Activated CD8-positive, alpha-beta T cell treated with anti-CD3 and anti-CD28 coated beads, Interleukin-2, amount 10 ng/mL, durations not matched to agents 7 days and 5 days (primary cell): Measurements from ENCODE around the gene PPP2R5B. TPM values are rescaled to one million over a fixed set of nuclear protein-coding genes. Genes with fewer than 3 reads are reported as not detected.

ENCODE experiments used
- ATAC-seq: fragments of 150-1000 bp; cut with Tn5 transposase; one replicate; pipeline ENCODE4 v1.10.0; 2021; ENCODE audit warnings: moderate library complexity
- CTCF ChIA-PET: fragments of 350-600 bp; sonication (Branson Sonifier 250); formaldehyde crosslinking; loops from one replicate; lab custom pipeline; 2021; ENCODE audit warnings: antibody characterized with exemption; lab: Charles Lee
- POLR2A ChIA-PET: fragments of 350-600 bp; sonication (Branson Sonifier 250); formaldehyde crosslinking; loops from one replicate; lab custom pipeline; 2021; ENCODE audit warnings: antibody characterized with exemption; lab: Charles Lee
- DNase-seq: peaks from one replicate; pipeline ENCODE4 v3.0.0-alpha.2; 2020
- H3K27ac Mint-ChIP-seq: one replicate; pipeline ENCODE4 v1.8.0; 2021; ENCODE audit warnings: mild to moderate bottlenecking, mixed read lengths
- H3K27me3 Mint-ChIP-seq: one replicate; pipeline ENCODE4 v1.8.0; 2021; ENCODE audit warnings: low read depth, mixed read lengths
- H3K36me3 Mint-ChIP-seq: one replicate; pipeline ENCODE4 v1.8.0; 2021; ENCODE audit warnings: low read depth, mixed read lengths
- H3K4me1 Mint-ChIP-seq: one replicate; pipeline ENCODE4 v1.8.0; 2021; ENCODE audit warnings: low read depth, mixed read lengths
- H3K4me3 Mint-ChIP-seq: one replicate; pipeline ENCODE4 v1.8.0; 2021; ENCODE audit warnings: mild to moderate bottlenecking, mixed read lengths
- H3K9me3 Mint-ChIP-seq: one replicate; pipeline ENCODE4 v1.8.0; 2022; ENCODE audit warnings: mixed read lengths; ENCODE audit not compliant: insufficient read depth
- total RNA-seq, 2 experiments: library from RNA; stranded (reverse); gene quantifications; one replicate each; pipeline ENCODE4 v1.2.3, GENCODE V29; 2021

Gene PPP2R5B
- total RNA-seq, 2 experiments from 2014 or later, result 13.7 to 14.0 TPM

DNA sequence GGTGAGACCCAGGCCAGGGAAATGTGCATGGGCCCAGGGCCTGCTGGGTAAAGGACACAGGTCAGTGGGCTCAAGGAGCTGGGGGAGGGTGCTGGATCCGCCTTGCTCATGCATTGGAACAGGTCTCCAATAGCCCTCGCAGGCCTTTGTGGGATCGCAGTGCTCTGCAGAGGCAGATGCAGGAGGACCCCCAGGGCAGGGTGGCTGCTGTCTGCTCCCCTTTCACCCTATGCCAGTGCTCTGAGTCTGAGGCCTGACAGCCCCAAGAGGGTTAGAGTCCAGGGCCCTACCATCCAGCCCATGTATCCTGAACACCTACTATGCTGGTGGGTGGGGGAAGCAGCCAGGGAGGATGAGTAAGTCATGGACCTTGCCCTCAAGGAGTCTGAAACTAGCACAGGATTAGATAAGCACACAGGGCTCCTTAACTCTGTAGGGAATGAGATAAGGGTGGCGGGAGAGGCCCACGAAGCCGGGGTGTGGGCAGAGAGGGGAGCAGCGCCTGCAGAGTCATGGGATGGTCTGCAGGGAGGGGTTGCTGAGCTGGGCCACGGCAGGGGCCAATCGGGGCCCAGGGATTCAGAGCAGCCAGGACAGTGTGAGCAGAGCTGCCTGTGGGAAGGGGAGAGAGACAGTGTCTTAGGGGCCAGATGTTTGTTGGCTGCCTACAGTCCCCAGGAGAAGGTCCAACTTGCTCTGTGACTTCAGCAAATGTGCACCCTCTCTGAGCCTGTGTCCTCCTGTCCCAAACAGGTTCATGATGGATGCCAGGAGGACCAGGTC lies 35.6 kb upstream of the PPP2R5B start:
- no peaks in the 10 kb centered on the region for H3K36me3 Mint-ChIP-seq
- ChIA-PET CTCF (interaction anchor here (0.6 to 15.3 kb wide), 5 partner anchors 12 to 1983 kb away, joined by 3 to 491 read pairs (median 75); partner anchors contain the start of genes CDC42BPG and EHD1), POLR2A (interaction anchor here (1.1 to 1.3 kb wide), 2 partner anchors 12 to 38 kb away, joined by 3 to 4 read pairs; no protein-coding TSS in a partner anchor)
- ATAC-seq (no peak), DNase-seq (no peak)
- no peak overlapping the region for H3K4me3 Mint-ChIP-seq
- no peaks in the 10 kb centered on the region for H3K27me3 Mint-ChIP-seq
- no peak overlapping the region for H3K27ac Mint-ChIP-seq
- peaks cover 33% of the 10 kb centered on the region for H3K4me1 Mint-ChIP-seq
- H3K9me3 Mint-ChIP-seq, result no peaks in the 10 kb centered on the region

DNA sequence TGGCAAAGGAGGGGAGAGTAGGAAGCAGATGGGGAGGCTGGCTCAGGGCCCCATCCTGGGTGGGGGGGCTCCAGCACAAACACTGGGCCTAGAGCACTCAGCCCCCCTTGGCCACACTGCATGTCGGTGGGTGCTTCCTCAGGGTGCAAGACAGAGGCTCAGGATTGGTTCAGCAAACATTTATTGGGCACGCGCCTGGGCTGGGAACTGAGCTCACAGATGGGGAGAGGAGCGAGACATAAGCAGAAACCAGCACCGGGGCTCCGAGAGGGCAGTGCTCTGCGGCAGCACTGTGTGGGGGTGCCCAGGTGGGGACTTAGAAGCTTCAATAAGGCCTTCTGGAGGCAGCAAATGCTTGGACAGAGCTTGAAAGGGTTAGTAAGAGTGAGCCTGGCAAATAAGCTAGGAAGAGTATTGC lies 34.0 kb upstream of the PPP2R5B start:
- ChIA-PET CTCF (interaction anchor here (0.6 to 15.3 kb wide), 5 partner anchors 8 to 116 kb away, joined by 3 to 491 read pairs (median 75); partner anchors contain the start of genes CDC42BPG and EHD1), POLR2A (interaction anchor here (0.6 to 1.3 kb wide), 3 partner anchors 12 to 38 kb away, joined by 3 to 4 read pairs (median 4); partner anchors contain the start of genes EHD1 and PPP2R5B)
- Mint-ChIP-seq H3K36me3 (peaks cover 2% of the 10 kb centered on the region), H3K27ac (no peak overlapping the region), H3K27me3 (no peaks in the 10 kb centered on the region), H3K9me3 (no peaks in the 10 kb centered on the region), H3K4me1 (peaks cover 25% of the 10 kb centered on the region), H3K4me3 (no peak overlapping the region)
- ATAC-seq (no peak), DNase-seq (no peak)

DNA sequence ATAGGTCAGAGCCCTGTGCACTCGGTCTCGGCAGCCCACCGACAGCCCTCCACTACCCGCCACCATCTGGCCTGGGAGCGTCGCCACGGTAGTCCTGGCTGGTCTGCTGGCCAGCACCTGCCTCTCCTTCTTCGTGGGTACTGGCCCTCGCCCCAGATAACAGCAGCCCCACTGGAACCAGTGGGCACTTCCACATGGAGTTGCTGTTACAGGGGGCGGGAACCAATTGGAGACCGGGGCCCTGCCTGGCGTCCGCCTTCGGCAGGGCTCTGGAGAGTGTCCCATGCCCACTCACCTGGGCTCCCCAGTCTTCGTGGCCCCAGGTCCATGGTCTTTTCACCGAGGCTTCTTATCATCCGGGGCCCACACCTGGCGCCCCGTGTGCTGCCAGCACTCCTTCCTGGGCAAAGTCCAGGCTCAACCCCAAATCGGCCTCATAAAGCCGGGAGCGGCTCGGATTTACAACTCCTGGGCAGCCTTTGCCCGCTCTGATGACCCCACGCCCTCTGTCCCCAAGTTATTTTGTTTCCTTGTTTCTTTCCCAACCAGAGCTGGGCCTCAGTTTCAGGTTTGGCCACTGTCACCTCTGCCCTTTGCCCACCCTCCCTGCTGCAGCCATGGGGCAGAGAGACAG lies 33.2 kb upstream of the PPP2R5B start:
- ATAC-seq, result no peak
- Mint-ChIP-seq H3K4me1 (peaks cover 18% of the 10 kb centered on the region), H3K4me3 (no peak overlapping the region), H3K27ac (no peak overlapping the region), H3K36me3 (peaks cover 2% of the 10 kb centered on the region), H3K27me3 (no peaks in the 10 kb centered on the region), H3K9me3 (no peaks in the 10 kb centered on the region)
- no peak for DNase-seq
- ChIA-PET CTCF (interaction anchor here (6.5 to 15.3 kb wide), 3 partner anchors 15 to 39 kb away, joined by 75 to 491 read pairs (median 127); partner anchors contain the start of genes CDC42BPG and EHD1), POLR2A (interaction anchor here (1.1 to 4.4 kb wide), 3 partner anchors 13 to 43 kb away, joined by 3 to 27 read pairs (median 4); partner anchors contain the start of genes EHD1 and PPP2R5B)

DNA sequence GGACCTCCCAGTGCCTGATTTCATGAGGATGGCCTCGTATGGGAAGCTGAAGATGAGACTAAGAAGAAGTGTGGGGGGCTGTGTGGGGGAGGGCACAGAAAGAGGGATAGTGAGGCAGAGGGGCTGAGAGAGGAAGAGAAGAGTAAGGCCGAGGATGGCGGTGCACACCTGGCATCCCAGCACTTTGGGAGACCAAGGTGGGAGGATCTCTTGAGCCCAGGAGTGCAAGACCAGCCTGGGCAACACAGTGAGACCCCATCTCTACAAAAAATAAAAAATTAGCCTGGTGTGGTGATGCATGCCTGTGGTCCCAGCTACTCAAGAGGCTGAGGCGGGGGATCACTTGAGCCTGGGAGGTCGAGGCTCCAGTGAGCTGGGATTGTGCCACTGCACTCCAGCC lies 32.6 kb upstream of the PPP2R5B start:
- peaks cover 18% of the 10 kb centered on the region for H3K4me1 Mint-ChIP-seq
- ATAC-seq, result no peak
- H3K36me3 Mint-ChIP-seq, result peaks cover 2% of the 10 kb centered on the region
- no peak for DNase-seq
- H3K4me3 Mint-ChIP-seq, result no peak overlapping the region
- ChIA-PET CTCF (interaction anchor here (6.5 to 15.3 kb wide), 3 partner anchors 15 to 39 kb away, joined by 75 to 491 read pairs (median 127); partner anchors contain the start of genes CDC42BPG and EHD1), POLR2A (interaction anchor here (4.4 kb wide), 1 partner anchor 44 kb away, joined by 27 read pairs; no protein-coding TSS in a partner anchor)
- no peaks in the 10 kb centered on the region for H3K9me3 Mint-ChIP-seq
- peak overlapping the region; percentile 5 for H3K27ac Mint-ChIP-seq
- no peaks in the 10 kb centered on the region for H3K27me3 Mint-ChIP-seq

DNA sequence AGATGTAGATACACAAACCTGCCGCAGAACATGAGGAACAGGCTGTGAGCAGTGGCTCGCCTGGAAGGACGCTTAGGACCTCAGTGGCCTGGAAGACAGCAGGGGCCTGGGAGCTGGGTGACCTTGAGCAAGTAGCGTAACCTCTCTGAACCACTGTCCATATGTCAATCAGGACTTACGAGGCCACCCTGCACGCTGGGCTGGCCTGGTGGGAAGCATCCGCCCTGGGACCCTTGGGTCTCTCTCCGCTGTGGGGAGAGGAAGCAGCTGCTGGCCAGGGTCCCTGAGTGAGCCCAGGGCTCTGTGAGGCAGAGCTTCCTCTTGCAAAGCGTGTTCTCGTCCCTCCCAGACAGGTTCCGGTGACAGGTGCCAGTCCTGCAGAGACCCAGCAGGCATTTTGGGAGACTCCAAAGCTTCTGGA lies 32.1 kb upstream of the PPP2R5B start:
- no peak overlapping the region for H3K4me3 Mint-ChIP-seq
- H3K4me1 Mint-ChIP-seq, result peaks cover 15% of the 10 kb centered on the region
- CTCF ChIA-PET, result interaction anchor here (6.5 to 15.3 kb wide), 3 partner anchors 16 to 40 kb away, joined by 75 to 491 read pairs (median 127); partner anchors contain the start of genes CDC42BPG and EHD1
- DNase-seq (no peak), ATAC-seq (no peak)
- H3K36me3 Mint-ChIP-seq, result peaks cover 2% of the 10 kb centered on the region
- H3K9me3 Mint-ChIP-seq, result no peaks in the 10 kb centered on the region
- H3K27me3 Mint-ChIP-seq, result no peaks in the 10 kb centered on the region
- H3K27ac Mint-ChIP-seq, result peak overlapping the region; percentile 5
- POLR2A ChIA-PET, result interaction anchor here (4.4 kb wide), 1 partner anchor 44 kb away, joined by 27 read pairs; no protein-coding TSS in a partner anchor

DNA sequence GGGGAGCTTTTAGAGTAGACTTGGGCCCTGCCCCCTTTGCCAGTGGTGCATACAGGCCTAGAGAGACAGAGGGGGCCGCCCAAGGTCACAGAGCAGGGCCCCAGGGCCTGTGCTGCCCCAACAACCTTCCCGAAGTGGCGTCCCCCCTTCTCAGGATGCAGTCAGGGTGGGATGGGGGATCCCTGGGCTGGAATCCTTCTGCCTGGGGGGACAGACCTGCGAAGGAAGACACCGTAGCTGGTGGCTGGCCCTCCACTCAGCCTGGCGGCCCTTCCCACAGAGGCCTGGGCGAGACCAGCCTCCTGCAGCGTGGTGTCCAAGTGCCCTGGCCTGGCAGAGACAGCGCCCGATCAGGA lies 31.7 kb upstream of the PPP2R5B start:
- H3K27ac Mint-ChIP-seq, result no peak overlapping the region
- POLR2A ChIA-PET, result interaction anchor here (4.4 kb wide), 1 partner anchor 45 kb away, joined by 27 read pairs; no protein-coding TSS in a partner anchor
- no peak for DNase-seq
- no peaks in the 10 kb centered on the region for H3K27me3 Mint-ChIP-seq
- peaks cover 2% of the 10 kb centered on the region for H3K36me3 Mint-ChIP-seq
- H3K4me1 Mint-ChIP-seq, result peaks cover 13% of the 10 kb centered on the region
- H3K4me3 Mint-ChIP-seq, result no peak overlapping the region
- CTCF ChIA-PET, result interaction anchor here (6.5 to 15.3 kb wide), 3 partner anchors 16 to 40 kb away, joined by 75 to 491 read pairs (median 127); partner anchors contain the start of genes CDC42BPG and EHD1
- no peaks in the 10 kb centered on the region for H3K9me3 Mint-ChIP-seq
- no peak for ATAC-seq

DNA sequence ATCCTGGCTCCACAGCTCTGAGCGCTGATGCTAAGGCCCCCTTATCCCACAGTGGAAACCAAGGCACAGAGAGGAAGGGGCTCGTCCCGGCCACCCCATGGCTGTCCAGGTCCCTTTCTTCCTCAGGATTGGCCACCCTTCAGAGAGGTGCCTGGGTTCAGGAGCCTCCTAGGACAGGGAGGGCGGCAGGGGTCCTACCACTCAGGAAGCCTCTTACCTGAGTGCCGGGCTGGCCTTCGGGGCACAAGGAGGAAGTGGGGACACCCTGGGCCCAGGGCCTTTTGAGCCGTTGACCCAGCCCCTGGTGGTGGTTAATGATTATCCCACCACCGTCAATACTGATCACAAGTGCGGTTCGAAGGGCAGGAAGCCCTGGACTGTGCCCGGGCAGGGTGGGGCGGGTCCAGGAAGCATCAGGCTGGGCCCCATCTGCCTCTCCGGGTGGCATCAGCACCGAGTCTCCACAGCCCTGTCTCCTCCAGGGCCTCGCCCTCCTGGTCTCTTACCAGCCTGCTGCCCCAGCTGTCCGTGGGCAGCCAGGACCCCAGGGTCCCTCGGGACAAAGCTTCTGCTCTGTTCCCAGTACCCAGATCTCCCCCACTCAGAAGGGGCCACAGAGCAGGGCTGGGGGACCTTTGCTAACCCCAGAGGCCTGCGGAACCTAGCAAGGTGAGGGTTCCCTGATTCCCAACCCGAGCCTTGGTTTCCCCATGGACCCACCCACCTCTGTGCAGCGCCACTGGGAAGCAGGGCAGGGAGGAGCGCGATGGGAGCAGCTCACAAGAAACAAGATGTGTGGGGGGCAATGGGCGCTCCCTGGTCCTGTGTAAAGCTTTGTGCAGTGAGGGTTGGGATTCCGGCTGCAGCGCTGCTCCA lies 31.1 kb upstream of the PPP2R5B start:
- H3K27me3 Mint-ChIP-seq, result no peaks in the 10 kb centered on the region
- no peak overlapping the region for H3K4me3 Mint-ChIP-seq
- H3K36me3 Mint-ChIP-seq, result peaks cover 4% of the 10 kb centered on the region
- ATAC-seq (no peak), DNase-seq (no peak)
- no peak overlapping the region for H3K27ac Mint-ChIP-seq
- peaks cover 7% of the 10 kb centered on the region for H3K4me1 Mint-ChIP-seq
- POLR2A ChIA-PET, result interaction anchor here (0.8 to 4.4 kb wide), 3 partner anchors 30 to 45 kb away, joined by 3 to 27 read pairs (median 3); no protein-coding TSS in a partner anchor
- H3K9me3 Mint-ChIP-seq, result no peaks in the 10 kb centered on the region
- CTCF ChIA-PET, result interaction anchor here (0.9 to 15.3 kb wide), 8 partner anchors 8 to 95 kb away, joined by 3 to 491 read pairs (median 4); partner anchors contain the start of genes CDC42BPG and EHD1

DNA sequence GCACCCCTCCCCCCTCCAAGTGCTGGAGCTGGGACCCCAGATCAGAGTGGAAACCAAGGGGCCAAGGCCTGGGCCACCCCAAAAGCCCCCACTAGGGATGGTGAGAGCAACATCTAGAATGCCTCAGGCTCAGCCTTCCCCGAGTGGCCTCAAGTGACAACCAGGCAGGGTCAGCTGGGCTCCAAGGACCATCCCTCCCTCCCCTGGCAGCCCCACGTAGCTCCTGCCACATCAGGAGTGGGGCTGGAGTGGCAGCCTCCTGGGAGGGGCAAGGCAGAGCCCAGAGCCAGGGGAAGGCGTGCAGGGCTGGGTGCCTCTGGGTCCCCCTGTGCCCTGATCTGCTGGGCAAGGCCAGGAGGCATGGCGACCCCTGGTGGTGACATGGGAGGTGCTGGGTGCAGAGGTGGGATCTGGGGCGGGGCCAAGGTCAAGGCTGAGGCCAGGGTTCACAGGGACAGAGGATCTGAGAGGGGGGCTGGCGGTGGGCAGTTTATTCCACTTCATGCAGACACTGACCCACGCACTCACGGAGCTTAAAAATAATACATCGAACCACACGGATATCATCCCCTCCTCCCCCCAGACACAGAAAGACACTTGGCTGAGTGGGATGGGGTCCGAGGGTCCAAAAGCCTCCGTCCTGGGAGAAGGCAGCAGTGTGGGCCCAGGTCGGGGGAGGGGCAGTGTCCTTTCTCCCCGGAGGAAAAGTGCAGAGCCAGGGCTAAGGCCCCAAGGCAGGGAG lies 30.2 kb upstream of the PPP2R5B start:
- H3K27me3 Mint-ChIP-seq, result no peaks in the 10 kb centered on the region

DNA sequence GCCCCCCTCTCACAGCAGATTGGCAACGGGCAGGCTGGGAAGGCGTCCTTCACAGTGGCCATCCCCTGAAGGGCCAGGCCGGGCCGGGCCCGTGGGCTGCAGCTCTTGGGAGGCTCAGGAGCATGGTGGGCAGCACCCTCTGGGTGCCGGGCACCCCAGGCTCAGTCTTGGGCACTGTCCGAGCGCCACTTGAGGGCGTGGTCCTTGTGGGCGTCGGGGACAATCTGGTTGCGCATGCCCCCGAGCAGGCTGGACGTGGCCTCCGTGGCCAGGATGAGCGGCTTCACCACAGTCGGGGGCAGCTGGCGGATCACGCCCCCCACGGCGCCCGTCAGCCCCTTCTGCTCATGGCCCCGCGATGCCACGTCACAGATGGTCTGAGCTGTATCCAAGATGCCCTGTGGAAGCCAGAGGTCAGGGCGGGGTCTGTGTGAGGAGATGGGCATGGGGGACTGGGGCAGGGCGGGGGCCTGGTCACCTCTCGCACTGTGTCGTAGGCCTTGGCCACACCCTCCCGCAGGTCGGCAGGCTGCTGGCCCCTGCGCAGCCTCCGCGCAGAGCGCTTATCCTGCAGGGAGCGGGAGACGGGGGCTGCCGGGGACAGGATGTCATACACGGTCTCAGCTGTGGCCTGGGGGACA lies 29.6 kb upstream of the PPP2R5B start:
- Mint-ChIP-seq H3K27ac (no peak overlapping the region), H3K9me3 (no peaks in the 10 kb centered on the region), H3K4me3 (no peak overlapping the region), H3K36me3 (peaks cover 10% of the 10 kb centered on the region), H3K27me3 (no peaks in the 10 kb centered on the region), H3K4me1 (peaks cover 6% of the 10 kb centered on the region)
- no peak for DNase-seq
- ChIA-PET CTCF (interaction anchor here (0.6 to 15.3 kb wide), 5 partner anchors 10 to 42 kb away, joined by 3 to 491 read pairs (median 5); partner anchors contain the start of genes CDC42BPG and EHD1), POLR2A (interaction anchor here (1.3 to 4.4 kb wide), 2 partner anchors 32 to 47 kb away, joined by 3 to 27 read pairs; no protein-coding TSS in a partner anchor)
- no peak for ATAC-seq

More for the DNA sequence above, 30.2 kb upstream of the PPP2R5B start:
- peaks cover 6% of the 10 kb centered on the region for H3K36me3 Mint-ChIP-seq
- H3K27ac Mint-ChIP-seq, result no peak overlapping the region
- POLR2A ChIA-PET, result interaction anchor here (0.8 to 4.4 kb wide), 3 partner anchors 31 to 46 kb away, joined by 3 to 27 read pairs (median 3); no protein-coding TSS in a partner anchor
- H3K9me3 Mint-ChIP-seq, result no peaks in the 10 kb centered on the region
- H3K4me3 Mint-ChIP-seq, result no peak overlapping the region
- CTCF ChIA-PET, result interaction anchor here (0.6 to 15.3 kb wide), 10 partner anchors 9 to 96 kb away, joined by 3 to 491 read pairs (median 4); partner anchors contain the start of genes CDC42BPG and EHD1
- peak; percentile 98 for ATAC-seq
- H3K4me1 Mint-ChIP-seq, result peaks cover 6% of the 10 kb centered on the region
- peak; percentile 95 for DNase-seq
